ENCODE data around the gene CD177. TPM values are rescaled to one million over a fixed set of nuclear protein-coding genes. Genes with fewer than 3 reads are reported as not detected.
"Not testable (repeated sequence)": the region's sequence is repeated elsewhere in the genome, so short reads cannot be mapped to it uniquely, and the experiment has no call there.

CD177 gene
- polyA plus RNA-seq, 2 of the 4 experiments (the other 2 are of a cell fraction): 0.03 to 0.05 TPM

DNA sequence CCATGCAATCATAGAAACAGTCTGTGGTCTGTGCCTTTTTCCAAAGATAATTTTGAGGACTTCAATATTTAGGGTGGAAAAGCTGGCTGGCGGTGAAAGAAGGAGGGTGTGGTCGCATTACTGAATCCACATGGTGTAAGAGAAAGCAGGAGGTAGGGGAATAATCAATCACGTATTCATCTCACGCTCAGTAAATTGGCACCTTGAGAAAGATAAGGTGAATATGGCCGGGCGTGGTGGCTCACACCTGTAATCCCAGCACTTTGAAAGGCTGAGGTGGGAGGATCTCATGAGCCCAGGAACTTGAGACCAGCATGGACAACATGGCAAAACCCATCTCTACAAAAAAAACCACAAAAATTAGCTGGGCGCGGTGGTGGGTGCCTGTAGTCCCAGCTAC is 3.7 kb upstream of the CD177 start:
- H3K4me2 ChIP-seq; ATAC-seq; FAIRE-seq; H3K4me1 ChIP-seq; DNase-seq (ENCODE audit: low read depth in 1 of 2, low spot score in 1 of 2); H3K9me3 ChIP-seq; POLR2A ChIA-PET; H3K27ac ChIP-seq; H3K4me3 ChIP-seq: not testable (repeated sequence)
- CTCF ChIA-PET: interaction anchor here (1.5 kb wide), 1 partner anchor 16 kb away, joined by 4 read pairs; no protein-coding TSS in a partner anchor
- 76% methylated on average over 8 of the region's 8 CpGs for WGBS (ENCODE audit: missing lambda C conversion rate)

DNA sequence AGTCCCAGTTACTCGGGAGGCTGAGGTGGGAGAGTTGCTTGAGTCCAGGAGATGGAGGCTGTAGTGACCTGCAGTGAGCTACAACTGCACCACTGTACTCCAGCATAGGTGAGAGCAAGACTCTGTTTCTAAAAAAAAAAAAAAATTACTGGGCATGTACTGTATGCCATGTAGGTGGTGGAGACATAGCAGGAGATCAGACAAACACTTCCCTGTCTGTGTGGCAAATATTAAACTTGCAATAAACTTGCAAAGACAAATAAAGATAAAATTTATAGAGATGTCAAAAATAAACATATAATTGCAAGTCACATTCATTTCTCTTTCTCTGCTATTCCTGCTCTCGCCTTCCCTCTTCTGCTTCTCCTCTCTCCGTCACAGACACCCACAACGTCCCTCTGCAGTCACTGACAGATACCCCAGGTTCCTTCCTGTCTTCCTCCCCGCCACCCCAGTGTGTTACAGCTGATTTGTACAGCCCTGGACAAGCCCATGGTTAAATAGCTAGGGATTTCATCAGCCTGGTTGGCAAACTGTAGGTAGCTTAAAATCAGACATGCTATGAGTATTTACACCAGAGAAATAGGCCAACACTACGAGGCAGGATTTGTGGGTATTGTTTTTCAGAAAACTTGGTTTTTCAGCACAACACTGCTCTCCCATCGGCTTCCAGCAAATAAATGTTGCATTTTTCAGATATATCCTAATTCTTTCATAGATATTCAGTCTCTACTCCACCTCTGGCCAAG is 1.3 kb upstream of the CD177 start:
- no peak for TF ChIP-seq SMC3 (IDR thresholded peaks at IDR 0.05)
- no peak for TF ChIP-seq HEYL (CRISPR knock-in tag; IDR thresholded peaks at IDR 0.05)
- no peak for TF ChIP-seq NFE2L2 (conservative IDR thresholded peaks at IDR 0.05; ENCODE audit: low read length)
- TF ChIP-seq, protein P1, sequence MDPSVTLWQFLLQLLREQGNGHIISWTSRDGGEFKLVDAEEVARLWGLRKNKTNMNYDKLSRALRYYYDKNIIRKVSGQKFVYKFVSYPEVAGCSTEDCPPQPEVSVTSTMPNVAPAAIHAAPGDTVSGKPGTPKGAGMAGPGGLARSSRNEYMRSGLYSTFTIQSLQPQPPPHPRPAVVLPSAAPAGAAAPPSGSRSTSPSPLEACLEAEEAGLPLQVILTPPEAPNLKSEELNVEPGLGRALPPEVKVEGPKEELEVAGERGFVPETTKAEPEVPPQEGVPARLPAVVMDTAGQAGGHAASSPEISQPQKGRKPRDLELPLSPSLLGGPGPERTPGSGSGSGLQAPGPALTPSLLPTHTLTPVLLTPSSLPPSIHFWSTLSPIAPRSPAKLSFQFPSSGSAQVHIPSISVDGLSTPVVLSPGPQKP (IDR thresholded peaks at IDR 0.05; ENCODE audit: low read depth, low read length): no peak
- TF ChIP-seq KDM5A (IDR thresholded peaks at IDR 0.05): no peak
- FAIRE-seq (no peak), ATAC-seq (no peak), DNase-seq (ENCODE audit: low read depth in 1 of 2, low spot score in 1 of 2) (peak in 1 of 2 experiments; percentile 15)
- 56% methylated on average over 7 of the region's 7 CpGs for WGBS (ENCODE audit: missing lambda C conversion rate)
- ChIA-PET CTCF (no interaction called here), POLR2A (no interaction called here)
- H3K4me1 ChIP-seq: no peaks in the 10 kb centered on the region
- H3K9me3 ChIP-seq: peaks cover 2% of the 10 kb centered on the region; the same call in 1 of the 3 replicates
- H3K27ac ChIP-seq: no peak overlapping the region
- H3K4me3 ChIP-seq: no peak overlapping the region
- no peak overlapping the region for H3K4me2 ChIP-seq

DNA sequence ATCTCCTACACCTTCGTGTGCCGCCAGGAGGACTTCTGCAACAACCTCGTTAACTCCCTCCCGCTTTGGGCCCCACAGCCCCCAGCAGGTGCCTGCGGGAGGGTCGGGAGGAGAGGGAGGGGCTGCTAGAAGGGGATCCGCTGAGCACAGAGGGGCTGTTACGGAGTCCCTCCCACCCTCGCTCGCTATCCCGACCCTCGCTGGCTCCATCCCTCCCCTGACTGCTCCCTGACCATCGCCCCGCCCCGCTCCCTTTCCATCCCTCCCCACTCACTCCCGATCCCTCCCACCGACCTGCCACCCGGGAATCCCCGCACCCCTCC is 780 bp downstream of the CD177 start:
- TF ChIP-seq ZSCAN20 (CRISPR knock-in tag; IDR thresholded peaks at IDR 0.05) (no peak), RFX5 (IDR thresholded peaks at IDR 0.05) (no peak), PHF8 (IDR thresholded peaks at IDR 0.05; ENCODE audit: borderline replicate concordance, low read depth) (no peak), NR3C1 (IDR thresholded peaks at IDR 0.05) (no peak), EHMT2 (IDR thresholded peaks at IDR 0.05; ENCODE audit: low read depth) (no peak), POLR2A (IDR thresholded peaks at IDR 0.05; ENCODE audit: low read length) (no peak), NPAS2 (CRISPR knock-in tag; IDR thresholded peaks at IDR 0.05; ENCODE audit: borderline replicate concordance) (no peak), MAZ (IDR thresholded peaks at IDR 0.05; ENCODE audit: borderline replicate concordance, low read depth, low read length) (no peak), RAD21 (conservative IDR thresholded peaks at IDR 0.05 in 1 of 2, IDR thresholded peaks at IDR 0.05 in 1 of 2) (no peak), CHD4 (IDR thresholded peaks at IDR 0.05; ENCODE audit: borderline replicate concordance) (no peak), CBX2 (IDR thresholded peaks at IDR 0.05; ENCODE audit: borderline replicate concordance, low read depth) (no peak), CHD2 (IDR thresholded peaks at IDR 0.05; ENCODE audit: low read length, partially characterized antibody) (no peak), RCOR1 (IDR thresholded peaks at IDR 0.05; ENCODE audit: low read depth, low read length) (no peak), TFCP2L1 (CRISPR knock-in tag; IDR thresholded peaks at IDR 0.05) (no peak), EHF (CRISPR knock-in tag; IDR thresholded peaks at IDR 0.05) (no peak), KDM1A (IDR thresholded peaks at IDR 0.05; ENCODE audit: low read depth) (no peak), HOXB13 (CRISPR knock-in tag; IDR thresholded peaks at IDR 0.05; ENCODE audit: low read depth) (no peak)
- TF ChIP-seq, protein P2, sequence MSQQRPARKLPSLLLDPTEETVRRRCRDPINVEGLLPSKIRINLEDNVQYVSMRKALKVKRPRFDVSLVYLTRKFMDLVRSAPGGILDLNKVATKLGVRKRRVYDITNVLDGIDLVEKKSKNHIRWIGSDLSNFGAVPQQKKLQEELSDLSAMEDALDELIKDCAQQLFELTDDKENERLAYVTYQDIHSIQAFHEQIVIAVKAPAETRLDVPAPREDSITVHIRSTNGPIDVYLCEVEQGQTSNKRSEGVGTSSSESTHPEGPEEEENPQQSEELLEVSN (IDR thresholded peaks at IDR 0.05; ENCODE audit: borderline replicate concordance, low read depth): no peak
- TF ChIP-seq, protein P3, sequence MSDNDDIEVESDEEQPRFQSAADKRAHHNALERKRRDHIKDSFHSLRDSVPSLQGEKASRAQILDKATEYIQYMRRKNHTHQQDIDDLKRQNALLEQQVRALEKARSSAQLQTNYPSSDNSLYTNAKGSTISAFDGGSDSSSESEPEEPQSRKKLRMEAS (IDR thresholded peaks at IDR 0.05): no peak
- TF ChIP-seq, protein P1 (IDR thresholded peaks at IDR 0.05; ENCODE audit: low read depth, low read length): no peak
- no peaks in the 10 kb centered on the region for H3K9me3 ChIP-seq
- ChIA-PET CTCF (no interaction called here), POLR2A (no interaction called here)
- 47% methylated on average over 19 of the region's 19 CpGs for WGBS (ENCODE audit: missing lambda C conversion rate)
- H3K27ac ChIP-seq: no peak overlapping the region
- no peak overlapping the region for H3K4me3 ChIP-seq
- H3K4me2 ChIP-seq: no peak overlapping the region
- peak in 1 of 2 experiments; percentile 14; a peak in 1 of 6 replicates for ATAC-seq
- DNase-seq (ENCODE audit: low read depth in 1 of 2, low spot score in 1 of 2): no peak
- FAIRE-seq: no peak
- H3K4me1 ChIP-seq: no peaks in the 10 kb centered on the region

DNA sequence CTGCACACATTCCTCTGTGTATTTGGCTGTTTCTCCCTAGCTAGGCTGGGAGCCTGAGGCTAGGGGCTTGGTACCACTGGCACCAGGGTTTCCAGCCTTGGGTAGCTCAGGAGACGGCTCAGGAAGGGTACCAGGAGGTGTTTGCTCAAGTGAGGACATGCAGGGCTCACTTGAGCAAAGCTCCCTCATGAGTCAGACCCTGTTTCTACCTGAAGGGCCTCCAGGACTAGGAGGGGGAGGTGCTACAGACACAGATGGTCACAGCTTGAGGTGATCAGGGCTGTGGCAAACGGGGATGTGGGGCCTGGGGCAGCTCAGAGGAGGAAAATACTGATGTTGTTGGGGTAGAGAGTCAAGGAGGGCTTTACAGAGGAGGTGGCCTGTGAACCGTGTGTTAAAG is 3.3 kb downstream of the CD177 start:
- CTCF ChIA-PET; H3K4me1 ChIP-seq; H3K4me2 ChIP-seq; POLR2A ChIA-PET; H3K4me3 ChIP-seq; ATAC-seq; H3K9me3 ChIP-seq; H3K27ac ChIP-seq; DNase-seq (ENCODE audit: low read depth in 1 of 2, low spot score in 1 of 2): not testable (repeated sequence)
- WGBS (ENCODE audit: missing lambda C conversion rate): no CpG with 5 or more reads among the region's 3 CpGs
- FAIRE-seq: peak; percentile 39

Data from A549 (cell line).